OCI-LY3 (cell line): Measurements from ENCODE around the gene SERHL2.
A peak's percentile ranks its signal among the peaks of the same experiment; 100 is the strongest.
"Not testable (repeated sequence)": the region's sequence is repeated elsewhere in the genome, so short reads cannot be mapped to it uniquely, and the experiment has no call there.

Experiments
- H2AFZ ChIP-seq: fragments of 200-600, 300-600 bp; shearing (Covaris generic); 2 replicates; pipeline ENCODE4 v1.6.0; 2014; ENCODE audit warnings: antibody characterized with exemption, low read depth, low read length
- H3K27ac ChIP-seq: fragments of 200-600, 300-600 bp; sonication (generic); 2 replicates; pipeline ENCODE4 v1.5.1; 2014; ENCODE audit warnings: mild to moderate bottlenecking, low read length, moderate library complexity, mixed read lengths
- H3K27me3 ChIP-seq: fragments of 200-600, 300-600 bp; sonication (generic); 2 replicates; pipeline ENCODE4 v1.6.1; 2014; ENCODE audit warnings: low read depth, low read length, mixed read lengths
- H3K36me3 ChIP-seq: fragments of 200-600, 300-600 bp; sonication (generic); replicated peaks from 2 replicates; pipeline ENCODE3; 2014; ENCODE audit warnings: low read depth, low read length, mixed read lengths
- H3K4me1 ChIP-seq: fragments of 300-600, 200-600 bp; sonication (generic); 2 replicates; pipeline ENCODE4 v1.6.1; 2014; ENCODE audit warnings: low read length, mixed read lengths
- H3K4me2 ChIP-seq: fragments of 200-600, 300-600 bp; sonication (generic); 2 replicates; pipeline ENCODE4 v1.6.1; 2014; ENCODE audit warnings: low read length, mixed read lengths
- H3K4me3 ChIP-seq: fragments of 300-600, 200-600 bp; sonication (generic); 2 replicates; pipeline ENCODE4 v1.5.1; 2014; ENCODE audit warnings: antibody characterized with exemption, mild to moderate bottlenecking, low read length, moderate library complexity
- H3K79me2 ChIP-seq: fragments of 300-600, 200-600 bp; shearing (Covaris generic); 2 replicates; pipeline ENCODE4 v1.6.1; 2014; ENCODE audit warnings: mild to moderate bottlenecking, low read length, mixed read lengths
- H3K9ac ChIP-seq: fragments of 300-600, 200-600 bp; shearing (Covaris generic); 2 replicates; pipeline ENCODE4 v1.6.0; 2014; ENCODE audit warnings: mild to moderate bottlenecking, low read length, moderate library complexity
- H3K9me3 ChIP-seq: fragments of 200-600, 300-600 bp; shearing (Covaris generic); 2 replicates; pipeline ENCODE4 v1.6.1; 2014; ENCODE audit warnings: low read length, mixed read lengths; ENCODE audit not compliant: insufficient read depth
- H4K20me1 ChIP-seq: fragments of 200-600, 300-600 bp; sonication (generic); 2 replicates; pipeline ENCODE4 v1.6.1; 2016; ENCODE audit warnings: low read length, mixed read lengths; ENCODE audit not compliant: insufficient read depth
- EZH2phosphoT487 ChIP-seq: fragments of 200-600 bp; shearing (Covaris generic); IDR thresholded peaks from 2 replicates; pipeline ENCODE4 v1.6.1; 2018; ENCODE audit warnings: antibody characterized with exemption, mixed run types, low read depth
- TF ChIP-seq, protein P1 (sequence below): fragments of 200-600, 300-600 bp; sonication (generic); IDR thresholded peaks from 2 replicates; pipeline ENCODE4 v1.5.1; 2014; ENCODE audit warnings: antibody characterized with exemption, low read length, low read depth

Gene SERHL2

DNA sequence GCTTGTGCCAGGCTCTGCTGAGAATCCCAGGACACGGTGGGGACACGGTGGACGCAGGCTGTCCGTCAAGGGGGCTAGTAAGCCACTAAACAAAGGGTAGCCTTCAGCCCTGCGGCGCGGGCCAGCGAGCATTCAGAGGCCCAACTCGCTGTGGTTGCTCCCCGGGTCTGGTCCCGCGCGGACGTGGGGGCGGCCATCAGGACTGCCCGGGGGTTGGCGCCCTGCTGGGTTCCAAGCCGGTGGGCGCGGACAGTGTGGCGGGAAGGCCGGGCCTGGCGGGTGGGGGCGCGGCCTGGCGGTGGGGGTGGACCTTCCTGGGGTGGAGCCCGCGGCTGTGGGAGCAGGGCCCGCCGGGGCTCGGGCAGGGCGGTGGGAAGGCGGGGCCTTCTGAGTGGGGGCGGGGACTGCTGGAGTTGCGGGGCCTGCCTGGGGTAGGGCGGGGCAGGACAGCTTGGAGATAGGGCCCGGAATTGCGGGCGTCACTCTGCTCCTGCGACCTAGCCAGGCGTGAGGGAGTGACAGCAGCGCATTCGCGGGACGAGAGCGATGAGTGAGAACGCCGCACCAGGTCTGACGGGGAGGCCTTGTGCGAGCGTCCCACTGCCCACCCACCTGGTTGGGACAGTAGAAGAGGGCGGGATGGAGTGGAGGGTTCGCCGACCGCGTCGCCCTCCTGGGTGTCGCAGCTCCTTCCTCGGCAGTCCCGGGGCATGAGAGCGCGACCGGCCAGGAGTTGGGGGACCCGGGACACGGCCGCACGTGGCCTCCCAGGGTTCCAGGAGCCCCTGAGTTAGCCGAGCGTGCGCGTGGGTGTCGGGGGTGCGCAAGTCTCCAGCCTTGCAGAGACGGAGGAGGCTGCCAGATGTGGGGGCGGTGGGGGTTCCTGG, at the start of gene SERHL2:
TSS of gene SERHL2 (plus strand) at position 482 of the 887 bp plus-strand sequence. CDS start at position 547, 65 bp downstream.
- Histone ChIP-seq H3K4me1 (peaks cover 17% of the 10 kb centered on the region), H3K4me2 (peak within 1 kb of the TSS; percentile 53), H3K9me3 (no peaks in the 10 kb centered on the region), H3K27me3 (peaks cover 5% of the 10 kb centered on the region), H3K27ac (no peak within 1 kb of the TSS), H3K36me3 (no peaks in the 10 kb centered on the region), H3K4me3 (peak within 1 kb of the TSS; percentile 59), H3K9ac (no peak within 1 kb of the TSS), H3K79me2 (no peaks in the 10 kb centered on the region), H4K20me1 (no peaks in the 10 kb centered on the region), H2AFZ (no peak within 1 kb of the TSS; the same call in 1 of the 2 replicates)
- TF ChIP-seq, protein P1, sequence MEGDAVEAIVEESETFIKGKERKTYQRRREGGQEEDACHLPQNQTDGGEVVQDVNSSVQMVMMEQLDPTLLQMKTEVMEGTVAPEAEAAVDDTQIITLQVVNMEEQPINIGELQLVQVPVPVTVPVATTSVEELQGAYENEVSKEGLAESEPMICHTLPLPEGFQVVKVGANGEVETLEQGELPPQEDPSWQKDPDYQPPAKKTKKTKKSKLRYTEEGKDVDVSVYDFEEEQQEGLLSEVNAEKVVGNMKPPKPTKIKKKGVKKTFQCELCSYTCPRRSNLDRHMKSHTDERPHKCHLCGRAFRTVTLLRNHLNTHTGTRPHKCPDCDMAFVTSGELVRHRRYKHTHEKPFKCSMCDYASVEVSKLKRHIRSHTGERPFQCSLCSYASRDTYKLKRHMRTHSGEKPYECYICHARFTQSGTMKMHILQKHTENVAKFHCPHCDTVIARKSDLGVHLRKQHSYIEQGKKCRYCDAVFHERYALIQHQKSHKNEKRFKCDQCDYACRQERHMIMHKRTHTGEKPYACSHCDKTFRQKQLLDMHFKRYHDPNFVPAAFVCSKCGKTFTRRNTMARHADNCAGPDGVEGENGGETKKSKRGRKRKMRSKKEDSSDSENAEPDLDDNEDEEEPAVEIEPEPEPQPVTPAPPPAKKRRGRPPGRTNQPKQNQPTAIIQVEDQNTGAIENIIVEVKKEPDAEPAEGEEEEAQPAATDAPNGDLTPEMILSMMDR = no peak

DNA sequence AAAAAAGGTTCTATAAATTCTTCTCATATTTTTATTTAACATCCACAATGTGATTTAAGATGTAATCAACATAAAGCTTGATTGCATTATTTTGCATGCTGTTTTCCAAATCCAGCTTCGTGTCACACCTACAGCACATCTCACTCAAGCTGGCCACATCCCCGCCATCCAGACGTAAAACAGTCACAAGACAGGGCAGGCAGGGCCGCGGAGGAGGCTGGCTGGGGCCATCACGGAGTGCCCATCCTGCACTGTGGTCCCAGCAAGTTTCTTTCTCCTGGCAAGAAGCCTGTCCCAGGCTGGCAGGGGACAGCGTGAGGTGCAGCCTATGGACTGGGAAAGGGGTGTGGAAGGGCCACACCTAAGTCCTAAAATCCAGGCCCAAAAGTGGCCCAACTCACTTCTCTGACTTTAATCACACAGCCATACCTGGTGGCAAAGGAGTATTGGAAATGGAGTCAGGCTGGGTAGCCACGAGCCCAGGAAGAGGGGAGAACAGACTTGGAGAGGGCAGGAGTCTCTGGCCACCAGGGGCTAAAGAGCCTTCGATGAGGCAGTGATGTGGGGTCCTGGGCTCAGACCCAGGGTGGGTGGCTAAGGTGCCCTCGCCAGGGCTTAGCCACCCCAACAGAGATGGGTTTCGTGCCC, 45.3 kb upstream of the SERHL2 start:
- H3K9ac ChIP-seq, H3K79me2 ChIP-seq, H3K36me3 ChIP-seq, H3K4me2 ChIP-seq, H4K20me1 ChIP-seq, H3K4me1 ChIP-seq, H3K4me3 ChIP-seq, H3K27me3 ChIP-seq, H3K9me3 ChIP-seq, H3K27ac ChIP-seq, H2AFZ ChIP-seq: not testable (repeated sequence)

DNA sequence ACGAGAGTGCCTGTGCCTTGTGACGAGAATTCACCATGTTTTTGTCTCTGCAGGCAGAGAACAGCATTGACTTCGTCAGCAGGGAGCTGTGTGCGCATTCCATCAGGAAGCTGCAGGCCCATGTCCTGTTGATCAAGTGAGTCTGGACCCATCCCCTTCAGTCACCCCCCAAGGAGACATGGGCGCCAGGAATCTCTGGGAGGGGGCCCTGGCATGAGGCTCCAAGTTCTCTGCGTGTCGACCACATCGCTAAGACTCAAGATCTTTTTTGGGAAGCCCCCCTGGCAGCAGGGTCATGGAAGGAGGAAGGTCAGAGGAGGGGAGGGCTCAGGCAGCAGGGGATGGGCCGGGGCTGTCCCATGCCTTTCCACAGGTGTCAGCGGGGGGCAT, 44.8 kb upstream of the SERHL2 start:
- H2AFZ ChIP-seq, H3K9me3 ChIP-seq, H3K27me3 ChIP-seq, H3K4me3 ChIP-seq, H3K36me3 ChIP-seq, H3K27ac ChIP-seq, H3K4me2 ChIP-seq, H3K79me2 ChIP-seq, H4K20me1 ChIP-seq, H3K9ac ChIP-seq, H3K4me1 ChIP-seq: not testable (repeated sequence)

GRCh38 chr22:42509548-42509947, 44.2 kb upstream of the SERHL2 start:
- H3K4me3 ChIP-seq = no peak overlapping the region
- TF ChIP-seq, protein P1 = no peak
- no peak for TF ChIP-seq EZH2phosphoT487
- H3K27ac ChIP-seq = no peak overlapping the region
- no peaks in the 10 kb centered on the region for H3K9me3 ChIP-seq
- H3K79me2 ChIP-seq = no peaks in the 10 kb centered on the region
- H3K4me1 ChIP-seq = no peaks in the 10 kb centered on the region
- H3K9ac ChIP-seq = no peak overlapping the region
- H3K27me3 ChIP-seq = no peaks in the 10 kb centered on the region
- no peak overlapping the region for H2AFZ ChIP-seq
- peaks cover 4% of the 10 kb centered on the region; the same call in 1 of the 2 replicates for H4K20me1 ChIP-seq
- peaks cover 3% of the 10 kb centered on the region for H3K36me3 ChIP-seq
- no peak overlapping the region for H3K4me2 ChIP-seq

DNA sequence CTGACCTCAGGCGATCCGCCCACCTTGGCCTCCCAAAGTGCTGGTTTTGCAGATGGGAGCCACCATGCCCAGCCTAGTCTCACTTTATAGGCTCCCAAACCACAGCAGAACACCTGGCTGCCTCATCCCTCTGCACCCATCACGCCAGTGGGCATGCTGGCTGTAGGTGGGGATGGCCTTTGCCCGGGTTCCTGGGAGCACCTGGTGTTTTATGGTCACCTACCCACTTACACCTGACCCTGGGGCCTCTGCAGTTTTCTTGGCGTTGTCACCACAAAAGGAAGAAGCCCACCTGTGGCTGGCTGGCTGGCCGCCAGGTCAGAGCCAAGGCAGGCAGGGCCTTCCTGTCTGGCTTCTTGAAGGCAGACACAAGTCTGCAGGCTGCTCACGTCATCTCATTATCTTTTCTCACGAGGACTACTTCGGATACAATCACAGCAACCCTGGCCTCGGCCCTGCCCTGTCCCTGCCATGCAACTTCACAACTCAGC, 42.3 kb upstream of the SERHL2 start:
- Histone ChIP-seq H3K27ac (no peak overlapping the region), H3K4me2 (no peak overlapping the region), H3K27me3 (no peaks in the 10 kb centered on the region), H3K9ac (no peak overlapping the region), H3K9me3 (no peaks in the 10 kb centered on the region), H4K20me1 (peaks cover 10% of the 10 kb centered on the region; the same call in 1 of the 2 replicates), H3K79me2 (peaks cover 8% of the 10 kb centered on the region), H3K36me3 (peaks cover 7% of the 10 kb centered on the region), H3K4me1 (no peaks in the 10 kb centered on the region), H3K4me3 (no peak overlapping the region), H2AFZ (no peak overlapping the region)
- TF ChIP-seq EZH2phosphoT487 = no peak
- TF ChIP-seq, protein P1 = no peak

DNA sequence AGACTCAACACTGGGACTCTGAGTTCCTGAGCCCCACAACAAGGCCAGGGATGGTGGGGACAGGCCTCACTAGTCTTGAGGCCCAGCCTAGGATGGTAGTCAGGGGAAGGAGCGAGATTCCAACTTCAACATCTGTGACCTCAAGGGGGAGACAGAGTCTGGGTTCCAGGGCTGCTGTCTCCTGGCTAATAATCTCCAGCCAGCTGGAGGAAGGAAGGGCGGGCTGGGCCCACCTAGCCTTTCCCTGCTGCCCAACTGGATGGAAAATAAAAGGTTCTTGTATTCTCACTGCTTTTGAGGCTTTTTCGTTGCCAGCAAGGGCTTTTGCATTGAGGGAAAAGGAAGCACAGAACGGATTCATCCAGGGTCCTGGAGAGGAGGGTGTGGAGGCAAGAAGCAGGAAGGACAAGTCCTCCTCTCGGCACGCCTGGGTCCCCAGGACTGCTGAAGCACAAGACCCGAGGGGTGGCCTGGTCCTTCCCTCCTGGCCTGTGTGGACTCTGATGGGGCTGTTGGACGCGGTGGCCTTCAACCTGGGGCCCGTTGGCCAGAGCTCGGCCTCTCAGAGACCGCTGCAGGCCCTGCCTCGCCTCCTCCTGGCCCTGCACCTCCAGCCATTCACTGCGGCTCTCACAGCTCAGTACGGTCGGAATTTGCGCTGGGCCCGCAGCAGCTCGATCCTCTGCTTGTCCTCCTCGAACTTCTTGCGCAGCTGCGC, 41.3 kb upstream of the SERHL2 start:
- not testable (repeated sequence) for H3K27ac ChIP-seq, H3K4me3 ChIP-seq, H3K27me3 ChIP-seq, H3K9ac ChIP-seq, H3K9me3 ChIP-seq, H4K20me1 ChIP-seq, H3K36me3 ChIP-seq, H3K4me1 ChIP-seq, H3K4me2 ChIP-seq, H2AFZ ChIP-seq
- peaks cover 16% of the 10 kb centered on the region for H3K79me2 ChIP-seq
